Activated gamma-delta T cell treated with anti-CD3 and anti-CD28 coated beads, Interleukin-2, amount 50 U/mL, for 16 hours (primary cell): ENCODE data around the gene KIAA0319L.

ENCODE experiments used
- DNase-seq: peaks from one replicate; pipeline ENCODE4 v3.0.0-alpha.2; 2020; ENCODE audit warnings: low read depth

KIAA0319L gene

GRCh38 chr1:35443768-35444518 lies 113.3 kb downstream of the KIAA0319L start:
- no peak for DNase-seq

- peak; percentile 7 for DNase-seq
Observed at GRCh38 chr1:35442734-35443133, 114.5 kb downstream of the KIAA0319L start.

GRCh38 chr1:35441926-35442579 lies 115.2 kb downstream of the KIAA0319L start:
- DNase-seq = no peak

- DNase-seq = no peak
Observed at GRCh38 chr1:35439626-35440025, 117.6 kb downstream of the KIAA0319L start.

- no peak for DNase-seq
Observed at GRCh38 chr1:35437200-35437599, 120.0 kb downstream of the KIAA0319L start.

- DNase-seq = no peak
Observed at GRCh38 chr1:35436078-35436477, 121.1 kb downstream of the KIAA0319L start.

GRCh38 chr1:35434703-35435102 lies 122.5 kb downstream of the KIAA0319L start:
- DNase-seq = no peak

- no peak for DNase-seq
Observed at GRCh38 chr1:35433714-35434113, 123.5 kb downstream of the KIAA0319L start.

- DNase-seq = no peak
Observed at GRCh38 chr1:35432231-35432630, 125.0 kb downstream of the KIAA0319L start.

- DNase-seq = no peak
Observed at GRCh38 chr1:35431173-35431599, 126.0 kb downstream of the KIAA0319L start.

GRCh38 chr1:35430762-35431161 lies 126.4 kb downstream of the KIAA0319L start:
- DNase-seq = no peak

- no peak for DNase-seq
Observed at GRCh38 chr1:35428360-35428759, 128.8 kb downstream of the KIAA0319L start.

GRCh38 chr1:35426097-35426586 lies 131.1 kb downstream of the KIAA0319L start:
- no peak for DNase-seq

- DNase-seq = no peak
Observed at GRCh38 chr1:35408925-35409324, 148.3 kb downstream of the KIAA0319L start.

- no peak for DNase-seq
Observed at GRCh38 chr1:35407743-35408142, 149.5 kb downstream of the KIAA0319L start.

GRCh38 chr1:35406103-35406502 lies 151.1 kb downstream of the KIAA0319L start:
- no peak for DNase-seq

GRCh38 chr1:35401049-35401448 lies 156.2 kb downstream of the KIAA0319L start:
- DNase-seq = no peak

- DNase-seq = no peak
Observed at GRCh38 chr1:35398739-35399138, 158.5 kb downstream of the KIAA0319L start.

GRCh38 chr1:35394386-35394785 lies 162.8 kb downstream of the KIAA0319L start:
- DNase-seq = no peak

GRCh38 chr1:35390600-35391494 lies 166.4 kb downstream of the KIAA0319L start:
- DNase-seq = no peak

- DNase-seq = no peak
Observed at GRCh38 chr1:35386959-35387358, 170.2 kb downstream of the KIAA0319L start.

- DNase-seq = no peak
Observed at GRCh38 chr1:35386290-35386689, 170.9 kb downstream of the KIAA0319L start.
